ENCODE results near the gene CD40. TPM values are rescaled to one million over a fixed set of nuclear protein-coding genes. Genes with fewer than 3 reads are reported as not detected.

Gene CD40
- total RNA-seq, 1 experiment from 2014 or later: 1.5 TPM

DNA sequence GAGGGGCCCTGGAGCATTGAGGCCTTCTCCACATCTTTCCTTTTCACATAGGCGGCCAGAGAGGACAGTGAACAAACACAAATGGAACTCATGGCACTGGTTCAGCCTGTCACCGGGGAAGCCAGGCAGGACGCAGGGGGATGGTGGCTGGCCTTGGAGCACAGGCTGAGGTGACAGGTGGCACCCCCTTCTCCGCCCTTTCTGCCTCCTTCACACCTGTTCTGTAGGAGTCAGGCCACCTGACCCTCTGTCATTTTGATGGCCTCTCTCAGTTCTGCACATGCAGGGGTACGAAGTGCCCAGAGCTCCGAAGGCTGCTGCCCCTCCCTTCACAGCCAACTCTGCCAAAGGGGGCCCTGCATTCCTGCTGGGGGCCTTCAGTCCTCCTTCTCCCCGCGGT, 60.8 kb downstream of the CD40 start:
- Mint-ChIP-seq H3K4me3 (ENCODE audit: unreplicated experiment) (no peak overlapping the region), H3K36me3 (ENCODE audit: insufficient read depth, unreplicated experiment) (no peaks in the 10 kb centered on the region), H3K27ac (ENCODE audit: low read depth, unreplicated experiment) (no peak overlapping the region), H3K9me3 (ENCODE audit: unreplicated experiment) (no peaks in the 10 kb centered on the region), H3K27me3 (ENCODE audit: insufficient read depth, unreplicated experiment) (peaks cover 57% of the 10 kb centered on the region), H3K4me1 (ENCODE audit: insufficient read depth, unreplicated experiment) (no peaks in the 10 kb centered on the region)
- no TSS peak for BruUV-seq (replicated peaks)
- POLR2A ChIA-PET: no interaction called here
- DNase-seq (ENCODE audit: unreplicated experiment): no peak
- CTCF ChIA-PET: interaction anchor here (0.7 kb wide), 1 partner anchor 169 kb away, joined by 3 read pairs; no protein-coding TSS in a partner anchor
- TF ChIP-seq, protein P1, sequence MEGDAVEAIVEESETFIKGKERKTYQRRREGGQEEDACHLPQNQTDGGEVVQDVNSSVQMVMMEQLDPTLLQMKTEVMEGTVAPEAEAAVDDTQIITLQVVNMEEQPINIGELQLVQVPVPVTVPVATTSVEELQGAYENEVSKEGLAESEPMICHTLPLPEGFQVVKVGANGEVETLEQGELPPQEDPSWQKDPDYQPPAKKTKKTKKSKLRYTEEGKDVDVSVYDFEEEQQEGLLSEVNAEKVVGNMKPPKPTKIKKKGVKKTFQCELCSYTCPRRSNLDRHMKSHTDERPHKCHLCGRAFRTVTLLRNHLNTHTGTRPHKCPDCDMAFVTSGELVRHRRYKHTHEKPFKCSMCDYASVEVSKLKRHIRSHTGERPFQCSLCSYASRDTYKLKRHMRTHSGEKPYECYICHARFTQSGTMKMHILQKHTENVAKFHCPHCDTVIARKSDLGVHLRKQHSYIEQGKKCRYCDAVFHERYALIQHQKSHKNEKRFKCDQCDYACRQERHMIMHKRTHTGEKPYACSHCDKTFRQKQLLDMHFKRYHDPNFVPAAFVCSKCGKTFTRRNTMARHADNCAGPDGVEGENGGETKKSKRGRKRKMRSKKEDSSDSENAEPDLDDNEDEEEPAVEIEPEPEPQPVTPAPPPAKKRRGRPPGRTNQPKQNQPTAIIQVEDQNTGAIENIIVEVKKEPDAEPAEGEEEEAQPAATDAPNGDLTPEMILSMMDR (IDR thresholded peaks at IDR 0.05; ENCODE audit: unreplicated experiment): no peak
- intact Hi-C loops (cut with micrococcal nuclease): no loop called here

Other genes starting within 250 kb of the CD40 start
- gene ZSWIM1, start 237.1 kb upstream of the CD40 start, total RNA-seq (2022): 7.6 and 10.3 TPM in 2 replicates
- gene SPATA25, start 230.7 kb upstream of the CD40 start, total RNA-seq (2022): 0.72 and 0.74 TPM in 2 replicates
- gene NEURL2, start 227.1 kb upstream of the CD40 start, total RNA-seq (2022): 2.0 and 2.5 TPM in 2 replicates
- 25.3 and 39.1 TPM in 2 replicates for gene CTSA, start 227.0 kb upstream of the CD40 start, total RNA-seq (2022)
- 0.20 and 0.37 TPM in 2 replicates for gene PLTP, start 206.2 kb upstream of the CD40 start, total RNA-seq (2022)
- 14.3 and 20.5 TPM in 2 replicates for gene PCIF1, start 183.6 kb upstream of the CD40 start, total RNA-seq (2022)
- gene ZNF335, start 146.1 kb upstream of the CD40 start, total RNA-seq (2022): 24.2 and 26.9 TPM in 2 replicates
- gene MMP9, start 109.4 kb upstream of the CD40 start, total RNA-seq (2022): 0.12 TPM in 1 of 2 replicates, not detected in the other
- 0.75 and 0.98 TPM in 2 replicates for gene SLC12A5, start 89.1 kb upstream of the CD40 start, total RNA-seq (2022)
- 26.0 and 31.2 TPM in 2 replicates for gene NCOA5, start 28.4 kb upstream of the CD40 start, total RNA-seq (2022)
- gene CDH22, start 190.2 kb downstream of the CD40 start, total RNA-seq (2022): not detected in 2 replicates

All from MCF 10A (cell line).